Endothelial cell (in vitro differentiated cells): ENCODE results near the gene PDE6D. TPM values are rescaled to one million over a fixed set of nuclear protein-coding genes. Genes with fewer than 3 reads are reported as not detected.
A peak's percentile ranks its signal among the peaks of the same experiment; 100 is the strongest.

Experiments used
- DNase-seq: peaks from one replicate; pipeline ENCODE4 v3.0.0; 2021; ENCODE audit warnings: low spot score
- H3K27ac Mint-ChIP-seq: one replicate; pipeline ENCODE4 v1.8.0; 2021; ENCODE audit warnings: mixed read lengths, inconsistent platforms; ENCODE audit not compliant: unreplicated experiment
- H3K27me3 Mint-ChIP-seq: one replicate; pipeline ENCODE4 v1.8.0; 2021; ENCODE audit warnings: mild to moderate bottlenecking, moderate library complexity, mixed read lengths, inconsistent platforms; ENCODE audit not compliant: unreplicated experiment
- H3K36me3 Mint-ChIP-seq: one replicate; pipeline ENCODE4 v1.8.0; 2021; ENCODE audit warnings: mild to moderate bottlenecking, low read depth, mixed read lengths, inconsistent platforms; ENCODE audit not compliant: unreplicated experiment
- H3K4me1 Mint-ChIP-seq: one replicate; pipeline ENCODE4 v1.8.0; 2021; ENCODE audit warnings: mild to moderate bottlenecking, mixed read lengths, inconsistent platforms; ENCODE audit not compliant: unreplicated experiment
- H3K4me3 Mint-ChIP-seq: one replicate; pipeline ENCODE4 v1.8.0; 2021; ENCODE audit warnings: mild to moderate bottlenecking, mixed read lengths, inconsistent platforms; ENCODE audit not compliant: unreplicated experiment
- H3K9me3 Mint-ChIP-seq: one replicate; pipeline ENCODE4 v1.8.0; 2021; ENCODE audit warnings: mixed read lengths, inconsistent platforms; ENCODE audit not compliant: unreplicated experiment
- total RNA-seq: library from RNA; stranded (reverse); fragmentation: NEBNext Ultra II Directional; extraction: Animal tissue kit (Norgen Biotek cat#: 25700); gene quantifications from one replicate; pipeline ENCODE4 v1.2.1, GENCODE V29; 2021; ENCODE audit not compliant: unreplicated experiment
- TF ChIP-seq, protein P1 (sequence below): fragments of 200-600 bp; sonication (generic); IDR thresholded peaks from one replicate; pipeline ENCODE4 v1.5.0; 2021; ENCODE audit warnings: antibody characterized with exemption; ENCODE audit not compliant: unreplicated experiment

Gene PDE6D
- total RNA-seq, 1 donor from 2014 or later = 29.3 TPM

DNA sequence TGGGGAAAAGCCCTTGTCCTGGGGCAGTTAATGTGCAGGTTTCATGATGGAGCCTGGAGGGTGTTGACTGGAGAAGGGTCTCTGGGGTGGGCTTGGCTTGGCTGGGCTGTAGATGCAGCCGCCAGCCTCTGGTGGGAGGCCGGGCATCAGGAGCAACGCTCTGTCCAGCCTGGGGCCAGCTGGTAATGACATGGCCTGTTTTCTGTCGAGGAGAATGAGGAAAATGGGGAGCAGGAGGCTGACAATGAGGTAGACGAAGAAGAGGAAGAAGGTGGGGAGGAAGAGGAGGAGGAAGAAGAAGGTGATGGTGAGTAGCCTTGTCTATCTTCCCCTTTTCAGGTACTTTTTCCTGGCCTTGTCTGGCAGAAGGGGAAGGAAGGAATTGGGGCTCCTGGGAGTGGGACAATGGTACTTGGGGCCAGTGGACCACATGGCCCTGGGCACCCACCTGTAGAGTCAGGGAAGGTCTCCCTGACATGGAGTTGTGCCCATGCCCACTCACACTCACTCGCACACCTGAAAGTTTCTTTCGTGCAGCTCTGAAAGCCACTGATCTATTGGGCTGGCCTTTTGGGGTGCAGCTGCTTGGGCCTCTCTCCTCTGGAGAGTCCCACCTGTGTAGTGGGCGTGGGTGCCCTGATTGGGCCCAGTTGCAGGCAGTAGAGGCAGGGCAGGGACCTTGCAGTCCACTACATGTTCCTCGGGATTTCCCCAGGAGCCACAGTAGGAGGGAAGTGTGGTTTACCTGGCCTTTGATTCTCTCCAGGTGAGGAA is 69.2 kb downstream of the PDE6D start:
- H3K4me1 Mint-ChIP-seq = peaks cover 32% of the 10 kb centered on the region
- no peak for DNase-seq
- H3K36me3 Mint-ChIP-seq = peaks cover 25% of the 10 kb centered on the region
- H3K4me3 Mint-ChIP-seq = peak overlapping the region; percentile 90
- H3K9me3 Mint-ChIP-seq = no peaks in the 10 kb centered on the region
- TF ChIP-seq, protein P1, sequence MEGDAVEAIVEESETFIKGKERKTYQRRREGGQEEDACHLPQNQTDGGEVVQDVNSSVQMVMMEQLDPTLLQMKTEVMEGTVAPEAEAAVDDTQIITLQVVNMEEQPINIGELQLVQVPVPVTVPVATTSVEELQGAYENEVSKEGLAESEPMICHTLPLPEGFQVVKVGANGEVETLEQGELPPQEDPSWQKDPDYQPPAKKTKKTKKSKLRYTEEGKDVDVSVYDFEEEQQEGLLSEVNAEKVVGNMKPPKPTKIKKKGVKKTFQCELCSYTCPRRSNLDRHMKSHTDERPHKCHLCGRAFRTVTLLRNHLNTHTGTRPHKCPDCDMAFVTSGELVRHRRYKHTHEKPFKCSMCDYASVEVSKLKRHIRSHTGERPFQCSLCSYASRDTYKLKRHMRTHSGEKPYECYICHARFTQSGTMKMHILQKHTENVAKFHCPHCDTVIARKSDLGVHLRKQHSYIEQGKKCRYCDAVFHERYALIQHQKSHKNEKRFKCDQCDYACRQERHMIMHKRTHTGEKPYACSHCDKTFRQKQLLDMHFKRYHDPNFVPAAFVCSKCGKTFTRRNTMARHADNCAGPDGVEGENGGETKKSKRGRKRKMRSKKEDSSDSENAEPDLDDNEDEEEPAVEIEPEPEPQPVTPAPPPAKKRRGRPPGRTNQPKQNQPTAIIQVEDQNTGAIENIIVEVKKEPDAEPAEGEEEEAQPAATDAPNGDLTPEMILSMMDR = no peak
- H3K27me3 Mint-ChIP-seq = peaks cover 29% of the 10 kb centered on the region
- H3K27ac Mint-ChIP-seq = peak overlapping the region; percentile 81

DNA sequence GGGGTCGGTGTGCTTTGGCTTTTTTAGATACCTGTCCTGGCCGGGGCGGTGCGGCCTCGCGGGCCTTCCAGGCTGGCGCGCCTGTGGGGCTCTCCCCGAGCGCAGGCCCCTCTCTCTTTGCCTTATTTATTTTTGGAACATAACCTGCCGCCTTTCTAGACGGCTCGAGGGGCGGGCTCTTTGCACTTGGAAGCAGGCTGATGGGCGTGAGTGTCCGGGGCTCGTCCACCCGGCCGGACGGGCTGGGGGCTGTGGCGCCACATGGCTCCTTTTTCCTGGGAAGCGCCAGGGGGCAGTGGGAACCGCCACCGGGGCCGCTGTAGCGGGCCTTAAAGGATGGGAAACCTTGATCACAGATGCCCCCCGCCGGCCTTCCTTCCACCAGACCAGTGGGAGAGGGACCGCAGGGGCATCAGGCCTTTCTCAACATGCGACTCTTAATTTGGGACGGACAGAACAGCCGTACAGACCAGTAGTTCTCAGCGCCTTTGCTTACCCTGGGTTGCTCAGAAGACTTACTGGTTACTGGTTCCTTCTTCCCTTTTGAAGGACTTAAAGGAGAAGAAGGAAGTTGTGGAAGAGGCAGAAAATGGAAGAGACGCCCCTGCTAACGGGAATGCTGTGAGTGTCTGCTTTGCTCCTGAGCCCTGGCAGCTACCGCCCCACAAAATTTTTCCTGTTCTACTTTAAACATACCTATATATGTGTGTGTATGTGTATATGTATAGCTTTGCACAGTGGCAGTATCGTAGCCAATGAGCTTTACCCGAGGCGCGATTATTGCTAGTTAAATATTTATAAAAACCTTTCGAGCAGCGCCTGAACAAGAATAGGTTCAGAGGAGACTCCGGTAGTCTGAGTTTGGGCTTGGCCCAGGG is 70.0 kb downstream of the PDE6D start:
- Mint-ChIP-seq H3K27ac (peak overlapping the region; percentile 44), H3K4me3 (peak overlapping the region; percentile 90), H3K9me3 (no peaks in the 10 kb centered on the region), H3K36me3 (peaks cover 22% of the 10 kb centered on the region), H3K27me3 (peaks cover 33% of the 10 kb centered on the region), H3K4me1 (peaks cover 33% of the 10 kb centered on the region)
- TF ChIP-seq, protein P1 = no peak
- DNase-seq = peak; percentile 62

GRCh38 chr2:231709981-231710798 is 70.9 kb downstream of the PDE6D start:
- Mint-ChIP-seq H3K27ac (peak overlapping the region; percentile 72), H3K9me3 (no peaks in the 10 kb centered on the region), H3K4me3 (peak overlapping the region; percentile 95), H3K4me1 (peaks cover 30% of the 10 kb centered on the region), H3K36me3 (peaks cover 19% of the 10 kb centered on the region), H3K27me3 (peaks cover 31% of the 10 kb centered on the region)
- peak; percentile 97 for DNase-seq
- TF ChIP-seq, protein P1 = peak; percentile 89

DNA sequence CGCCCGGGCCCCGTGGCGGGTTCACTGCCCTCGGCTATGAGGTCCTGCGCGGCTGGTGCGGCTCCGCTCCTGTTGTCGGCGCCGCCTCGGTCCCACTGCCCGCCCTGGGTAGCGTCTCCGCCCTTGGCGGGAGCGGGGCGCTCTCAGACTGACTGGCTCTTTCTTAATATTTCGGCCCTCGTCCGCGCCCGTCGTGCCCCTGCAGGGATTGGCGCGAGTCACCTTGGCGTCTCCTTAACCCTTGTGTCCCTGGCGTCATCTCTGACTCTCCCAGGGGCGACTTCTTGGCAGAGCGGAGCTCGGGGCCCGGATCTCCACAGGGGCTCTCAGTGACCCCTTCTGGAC is 71.5 kb downstream of the PDE6D start:
- Mint-ChIP-seq H3K9me3 (no peaks in the 10 kb centered on the region), H3K4me3 (peak overlapping the region; percentile 95), H3K4me1 (peaks cover 30% of the 10 kb centered on the region), H3K27me3 (peaks cover 31% of the 10 kb centered on the region), H3K27ac (peak overlapping the region; percentile 72), H3K36me3 (peaks cover 19% of the 10 kb centered on the region)
- TF ChIP-seq, protein P1 = no peak
- DNase-seq = no peak
